MM.1S (cell line): ENCODE results near the gene RAB23.

ENCODE experiments used
- EZH2phosphoT487 ChIP-seq: fragments of 300-600 bp; sonication (generic); IDR thresholded peaks from 2 replicates; pipeline ENCODE4 v1.6.1; 2018; ENCODE audit warnings: antibody characterized with exemption, low read length
- TF ChIP-seq, protein P1 (sequence below): fragments of 300-600 bp; sonication (generic); IDR thresholded peaks from 2 replicates; pipeline ENCODE4 v1.5.1; 2016; ENCODE audit warnings: antibody characterized with exemption, low read length, mixed read lengths

DNA sequence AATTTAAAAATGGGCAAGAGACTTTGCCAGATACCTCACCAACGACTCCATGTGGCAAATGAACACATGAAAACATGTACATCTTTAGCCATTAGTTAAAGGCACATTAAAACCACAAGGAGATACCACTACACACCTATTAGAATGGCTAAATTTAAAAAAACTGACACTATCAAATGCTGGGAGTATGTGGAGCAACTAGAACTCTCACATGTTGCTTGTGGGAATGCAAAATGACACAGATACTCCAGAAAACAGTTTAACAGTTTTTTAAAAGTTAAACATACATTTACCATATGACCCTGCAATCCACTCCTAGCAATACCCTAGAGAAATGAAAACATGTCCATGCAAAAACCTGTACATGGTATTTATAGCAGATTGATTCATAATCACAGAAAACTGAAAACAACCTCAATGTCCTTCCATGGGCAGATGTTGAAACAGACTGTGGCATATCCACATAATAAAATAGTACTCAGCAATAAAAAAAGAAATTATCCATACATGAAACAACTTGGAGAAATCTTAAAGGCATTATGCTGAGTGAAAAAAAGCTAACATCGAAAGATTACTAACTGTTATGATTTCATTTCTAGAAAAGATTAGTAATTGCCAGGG, 1.9 kb downstream of the RAB23 start:
- TF ChIP-seq, protein P1, sequence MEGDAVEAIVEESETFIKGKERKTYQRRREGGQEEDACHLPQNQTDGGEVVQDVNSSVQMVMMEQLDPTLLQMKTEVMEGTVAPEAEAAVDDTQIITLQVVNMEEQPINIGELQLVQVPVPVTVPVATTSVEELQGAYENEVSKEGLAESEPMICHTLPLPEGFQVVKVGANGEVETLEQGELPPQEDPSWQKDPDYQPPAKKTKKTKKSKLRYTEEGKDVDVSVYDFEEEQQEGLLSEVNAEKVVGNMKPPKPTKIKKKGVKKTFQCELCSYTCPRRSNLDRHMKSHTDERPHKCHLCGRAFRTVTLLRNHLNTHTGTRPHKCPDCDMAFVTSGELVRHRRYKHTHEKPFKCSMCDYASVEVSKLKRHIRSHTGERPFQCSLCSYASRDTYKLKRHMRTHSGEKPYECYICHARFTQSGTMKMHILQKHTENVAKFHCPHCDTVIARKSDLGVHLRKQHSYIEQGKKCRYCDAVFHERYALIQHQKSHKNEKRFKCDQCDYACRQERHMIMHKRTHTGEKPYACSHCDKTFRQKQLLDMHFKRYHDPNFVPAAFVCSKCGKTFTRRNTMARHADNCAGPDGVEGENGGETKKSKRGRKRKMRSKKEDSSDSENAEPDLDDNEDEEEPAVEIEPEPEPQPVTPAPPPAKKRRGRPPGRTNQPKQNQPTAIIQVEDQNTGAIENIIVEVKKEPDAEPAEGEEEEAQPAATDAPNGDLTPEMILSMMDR = no peak
- TF ChIP-seq EZH2phosphoT487 = no peak
